B cell (primary cell): ENCODE data around the gene UQCR11. TPM values are rescaled to one million over a fixed set of nuclear protein-coding genes. Genes with fewer than 3 reads are reported as not detected.

Source experiments
- ATAC-seq: fragments of 200-7000 bp; cut with Tn5 transposase; one replicate; pipeline ENCODE4 v1.10.0; 2021; ENCODE audit warnings: low read depth, mild to moderate bottlenecking, moderate number of reproducible peaks, moderate library complexity
- CTCF ChIA-PET: fragments of 350-600 bp; sonication (Branson Sonifier 250); formaldehyde crosslinking; loops from one replicate; lab custom pipeline; 2021; ENCODE audit warnings: antibody characterized with exemption, inconsistent platforms; lab: Charles Lee
- POLR2A ChIA-PET: fragments of 350-600 bp; sonication (Branson Sonifier 250); formaldehyde crosslinking; loops from one replicate; lab custom pipeline; 2021; ENCODE audit warnings: antibody characterized with exemption; lab: Charles Lee
- DNase-seq: peaks from one replicate; pipeline ENCODE4 v3.0.0; 2013
- H2AFZ ChIP-seq: 2 replicates; pipeline ENCODE4 v1.6.1; 2012; ENCODE audit warnings: mild to moderate bottlenecking, low read depth, low read length; ENCODE audit not compliant: insufficient read depth, poor library complexity, severe bottlenecking
- H3K27ac ChIP-seq, 2 donors: 1 replicate in 1 of 2; 2 replicates in 1 of 2; pipeline ENCODE4 v1.5.1; 2012 to 2013; ENCODE audit warnings: low read length in 2 of 2, mild to moderate bottlenecking in 2 of 2, moderate library complexity in 1 of 2
- H3K27me3 ChIP-seq, 4 experiments: fragments of 200-600 bp in 1 of 4; sonication (generic) in 1 of 4; replicated peaks in 1 of 4; 1 replicate in 2 of 4; 2 replicates in 2 of 4; pipeline versions ENCODE4 v1.6.1 to v1.7.0; 2013 to 2016; ENCODE audit warnings: low read length in 3 of 4, mild to moderate bottlenecking in 2 of 4, mixed read lengths in 1 of 4, moderate library complexity in 1 of 4; ENCODE audit not compliant: insufficient read depth in 4 of 4, control insufficient read depth in 3 of 4; ENCODE audit errors: control extremely low read depth in 1 of 4
- H3K36me3 ChIP-seq, 2 experiments: replicated peaks in 1 of 2; 1 replicate in 1 of 2; 2 replicates in 1 of 2; pipeline versions ENCODE4 v1.6.1 to v1.7.1; 2013; ENCODE audit warnings: low read length in 1 of 2; ENCODE audit not compliant: insufficient read depth in 2 of 2, control insufficient read depth in 1 of 2; ENCODE audit errors: control extremely low read depth in 1 of 2, extremely low read depth in 1 of 2
- H3K4me1 ChIP-seq, 2 donors: fragments of 200-600 bp in 1 of 2; sonication (generic) in 1 of 2; 1 replicate in 1 of 2; 2 replicates in 1 of 2; pipeline versions ENCODE4 v1.5.1 to v1.6.1; 2013 to 2017; ENCODE audit warnings: low read length in 2 of 2; ENCODE audit not compliant: control insufficient read depth in 2 of 2, insufficient read depth in 2 of 2
- H3K4me2 ChIP-seq: replicated peaks from 2 replicates; pipeline ENCODE3; 2012; ENCODE audit warnings: mild to moderate bottlenecking, low read depth, low read length; ENCODE audit not compliant: poor library complexity, severe bottlenecking
- H3K4me3 ChIP-seq, 5 experiments: fragments of 200-600 bp in 1 of 5; sonication (generic) in 1 of 5; 1 replicate in 3 of 5; 2 replicates in 2 of 5; pipeline versions ENCODE4 v1.5.1 to v1.7.0; 2011 to 2016; ENCODE audit warnings: low read length in 4 of 5, mild to moderate bottlenecking in 4 of 5, low read depth in 2 of 5, control low read depth in 1 of 5, moderate library complexity in 1 of 5; ENCODE audit not compliant: insufficient read depth in 1 of 5; ENCODE audit errors: control extremely low read depth in 1 of 5, extremely low read depth in 1 of 5
- H3K79me2 ChIP-seq: fragments of 200-600 bp; sonication (generic); one replicate; pipeline ENCODE4 v1.6.0; 2016; ENCODE audit warnings: low read length; ENCODE audit not compliant: control insufficient read depth, insufficient read depth
- H3K9ac ChIP-seq: fragments of 200-600 bp; sonication (generic); 2 replicates; pipeline ENCODE4 v1.6.1; 2017; ENCODE audit warnings: mild to moderate bottlenecking, low read length, moderate library complexity
- H3K9me3 ChIP-seq, 3 donors: one replicate each; pipeline versions ENCODE4 v1.6.1 to v1.7.1; 2013; ENCODE audit warnings: low read length in 2 of 3; ENCODE audit not compliant: control insufficient read depth in 2 of 3, insufficient read depth in 1 of 3; ENCODE audit errors: control extremely low read depth in 1 of 3
- H4K20me1 ChIP-seq: 2 replicates; pipeline ENCODE4 v1.6.0; 2012; ENCODE audit warnings: mild to moderate bottlenecking, low read length; ENCODE audit not compliant: insufficient read depth, control insufficient read depth, poor library complexity, severe bottlenecking
- H3K27ac Mint-ChIP-seq: one replicate; pipeline ENCODE4 v1.8.0; 2021; ENCODE audit warnings: mixed read lengths
- H3K27me3 Mint-ChIP-seq: one replicate; pipeline ENCODE4 v1.8.0; 2021; ENCODE audit warnings: mixed read lengths
- H3K4me1 Mint-ChIP-seq: one replicate; pipeline ENCODE4 v1.8.0; 2021; ENCODE audit warnings: mixed read lengths
- H3K4me3 Mint-ChIP-seq: one replicate; pipeline ENCODE4 v1.8.0; 2021; ENCODE audit warnings: mixed read lengths
- H3K9me3 Mint-ChIP-seq: one replicate; pipeline ENCODE4 v1.8.0; 2022; ENCODE audit warnings: mixed read lengths; ENCODE audit not compliant: insufficient read depth
- CTCF ChIP-seq: fragments of 200-600 bp; IDR thresholded peaks from one replicate; pipeline ENCODE4 v1.8.0; 2022; ENCODE audit warnings: antibody characterized with exemption, mild to moderate bottlenecking
- EZH2 ChIP-seq: IDR thresholded peaks from 2 replicates; pipeline ENCODE4 v1.6.1; 2012; ENCODE audit warnings: borderline replicate concordance, low read depth, mild to moderate bottlenecking, moderate library complexity, low read length; ENCODE audit not compliant: insufficient read depth, poor library complexity, severe bottlenecking
- WGBS: methylation state at CpG from one replicate; pipeline ENCODE4 v1.1.5; 2013; ENCODE audit warnings: missing lambda C conversion rate; ENCODE audit not compliant: insufficient coverage; 5-methylcytosine and 5-hydroxymethylcytosine counted together
- intact Hi-C: fragments of 100-400 bp; cut with micrococcal nuclease; formaldehyde crosslinking; loops from one replicate; pipeline ENCODE4 v1.10.0; 2022
- polyA plus RNA-seq: library from polyadenylated mRNA; depleted of rRNA; stranded (reverse); fragments of >200 nt; gene quantifications from 2 replicates; pipeline ENCODE4 v1.2.3, GENCODE V29; 2012
- total RNA-seq, 2 donors: library from RNA; stranded (reverse); fragments of 120-200 nt in 1 of 2; gene quantifications; 1 replicate in 1 of 2; 2 replicates in 1 of 2; pipeline versions ENCODE4 v1.2.3 to v1.2.4, GENCODE V29; 2013 to 2022

The UQCR11 gene
- total and polyA plus RNA-seq, 2 donors (not counting 1 experiment from before 2014, with no cell fraction given) = 59.5 to 66.8 TPM

GRCh38 chr19:1601613-1602064 lies 3.6 kb downstream of the UQCR11 start:
- no peak for DNase-seq
- H3K4me2 ChIP-seq = no peak overlapping the region
- ATAC-seq = no peak
- no peaks in the 10 kb centered on the region for H3K9me3 ChIP-seq
- H3K4me3 Mint-ChIP-seq = no peak overlapping the region
- no peaks in the 10 kb centered on the region for H3K27me3 ChIP-seq
- H3K4me1 Mint-ChIP-seq = peaks cover 29% of the 10 kb centered on the region
- 93% methylated on average over 14 of the region's 14 CpGs for WGBS
- ChIA-PET POLR2A (interaction anchor here (0.7 to 0.8 kb wide), 2 partner anchors 45 to 52 kb away, joined by 3 to 7 read pairs; no protein-coding TSS in a partner anchor), CTCF (interaction anchor here (1.0 kb wide), 1 partner anchor 71 kb away, joined by 3 read pairs; no protein-coding TSS in a partner anchor)
- no peak overlapping the region for H2AFZ ChIP-seq
- no peak overlapping the region for H3K4me3 ChIP-seq
- no peak overlapping the region for H3K9ac ChIP-seq
- H4K20me1 ChIP-seq = peaks cover 40% of the 10 kb centered on the region
- H3K9me3 Mint-ChIP-seq = no peaks in the 10 kb centered on the region
- H3K27ac Mint-ChIP-seq = no peak overlapping the region
- no peak overlapping the region for H3K27ac ChIP-seq
- H3K27me3 Mint-ChIP-seq = no peaks in the 10 kb centered on the region
- TF ChIP-seq CTCF (no peak), EZH2 (no peak)
- peaks cover 64% of the 10 kb centered on the region for H3K79me2 ChIP-seq
- H3K36me3 ChIP-seq = peaks cover 6 to 18% of the 10 kb centered on the region in 2 experiments
- intact Hi-C loops = no loop called here
- peaks cover 15 to 27% of the 10 kb centered on the region in 2 donors for H3K4me1 ChIP-seq

GRCh38 chr19:1599460-1599846 lies 5.8 kb downstream of the UQCR11 start:
- Mint-ChIP-seq H3K27me3 (no peaks in the 10 kb centered on the region), H3K27ac (no peak overlapping the region), H3K9me3 (no peaks in the 10 kb centered on the region), H3K4me1 (peaks cover 22% of the 10 kb centered on the region), H3K4me3 (no peak overlapping the region)
- ChIA-PET CTCF (interaction anchor here (0.8 kb wide), 1 partner anchor 42 kb away, joined by 4 read pairs; no protein-coding TSS in a partner anchor), POLR2A (interaction anchor here (0.7 kb wide), 1 partner anchor 57 kb away, joined by 5 read pairs; no protein-coding TSS in a partner anchor)
- WGBS = 97% methylated on average over 15 of the region's 15 CpGs
- DNase-seq (no peak), ATAC-seq (no peak)
- Histone ChIP-seq H3K79me2 (peaks cover 55% of the 10 kb centered on the region), H3K4me3 (no peak overlapping the region), H3K4me2 (no peak overlapping the region), H3K27me3 (no peaks in the 10 kb centered on the region), H3K9ac (no peak overlapping the region), H2AFZ (no peak overlapping the region), H3K9me3 (no peaks in the 10 kb centered on the region), H3K36me3 (peaks cover 6 to 18% of the 10 kb centered on the region in 2 experiments), H4K20me1 (peaks cover 40% of the 10 kb centered on the region), H3K27ac (no peak overlapping the region), H3K4me1 (peaks cover 8 to 16% of the 10 kb centered on the region in 2 donors)
- intact Hi-C loops = no loop called here
- TF ChIP-seq CTCF = no peak
- no peak for TF ChIP-seq EZH2
